GM12874 (cell line): ENCODE data around the gene NECTIN1.

Source experiments
- CTCF ChIP-seq: IDR thresholded peaks from 2 replicates; pipeline ENCODE4 v1.5.1; 2011; ENCODE audit warnings: low read depth, mild to moderate bottlenecking, control low read depth, low read length, moderate library complexity; ENCODE audit not compliant: insufficient read depth

The NECTIN1 gene

GRCh38 chr11:119619665-119620064, 109.3 kb downstream of the NECTIN1 start:
- TF ChIP-seq CTCF = no peak

- no peak for TF ChIP-seq CTCF
These were observed 110.6 kb downstream of the NECTIN1 start for GRCh38 chr11:119618208-119618909.

- TF ChIP-seq CTCF = no peak
These were observed 111.7 kb downstream of the NECTIN1 start for GRCh38 chr11:119617340-119617713.

- no peak for TF ChIP-seq CTCF
These were observed 112.2 kb downstream of the NECTIN1 start for GRCh38 chr11:119616586-119617339.

- no peak for TF ChIP-seq CTCF
These were observed 113.2 kb downstream of the NECTIN1 start for GRCh38 chr11:119615882-119616196.

GRCh38 chr11:119615003-119615881, 113.8 kb downstream of the NECTIN1 start:
- TF ChIP-seq CTCF = no peak
